ENCODE results near the gene SAP130. TPM values are rescaled to one million over a fixed set of nuclear protein-coding genes. Genes with fewer than 3 reads are reported as not detected.

SAP130 gene
- 10 to 100 TPM; 33.6 to 43.7 (median 36.2) TPM for total RNA-seq
- total RNA-seq (2013) = 9.5 TPM

DNA sequence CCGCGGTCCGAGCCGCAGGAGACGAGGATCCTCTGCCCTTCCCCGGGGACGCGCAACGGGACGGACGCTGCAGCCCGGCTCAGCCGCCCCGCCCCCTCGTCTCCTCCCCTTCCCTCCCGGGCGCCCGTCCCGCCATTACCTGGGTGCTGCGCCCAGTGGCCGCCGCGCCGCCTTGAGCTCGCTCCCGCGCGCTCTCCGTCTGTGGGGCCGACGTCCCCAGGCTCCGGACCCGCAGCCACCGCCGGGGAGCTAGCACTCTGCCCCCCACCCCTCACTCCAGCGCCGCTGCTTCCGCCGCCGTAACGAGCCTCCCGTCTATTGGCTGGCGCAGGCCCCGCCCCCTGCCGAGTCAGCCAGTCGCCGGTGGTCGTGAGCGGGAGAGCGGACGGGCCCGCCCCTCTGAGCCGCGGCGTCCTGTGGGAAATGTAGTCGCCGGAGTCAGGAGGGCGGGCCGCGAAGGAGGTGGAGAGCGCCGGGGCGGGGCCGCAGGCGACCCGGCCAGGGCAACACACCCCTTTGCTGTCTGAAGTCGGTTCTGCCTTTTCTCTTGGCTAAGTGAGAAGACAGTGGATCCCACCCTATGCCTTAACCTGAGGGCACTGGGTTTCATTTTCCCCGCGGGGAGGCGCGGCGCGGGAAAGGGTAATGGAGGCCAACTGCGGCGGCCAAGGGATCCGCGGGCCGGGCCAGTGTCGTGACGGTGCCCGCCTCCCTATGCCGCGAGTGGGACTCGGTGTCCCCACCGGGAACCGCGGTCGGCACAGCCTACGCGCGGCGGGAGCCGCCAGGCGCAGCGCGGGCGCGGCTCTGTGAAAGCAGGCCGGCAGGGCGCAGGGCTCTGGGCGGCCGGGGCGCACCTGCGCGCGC is at the start of gene SAP130:
Gene SAP130 (minus strand): TSS at position 259 of the 867 bp plus-strand sequence. CDS start 1,767 bp downstream, outside the sequence.
- peaks cover 2% of the 10 kb centered on the region for H3K27me3 ChIP-seq (ENCODE audit: control insufficient read depth, insufficient read depth, low read length)
- intact Hi-C loops (cut with micrococcal nuclease) = loop anchor here (1.0 to 5.0 kb wide), 4 partner anchors 63 to 641 kb away; partner anchors contain the start of genes MAP3K2, POLR2D, SFT2D3 and UGGT1

GRCh38 chr2:128076461-128077106 is 48.7 kb upstream of the SAP130 start:
- no peak overlapping the region for H3K4me3 Mint-ChIP-seq
- 94% methylated on average over 6 of the region's 7 CpGs for WGBS (ENCODE audit: insufficient coverage)

More for the DNA sequence above, at the start of gene SAP130:
- peaks cover 9 to 26% of the 10 kb centered on the region in 2 donors for H3K4me1 Mint-ChIP-seq
- no peaks in the 10 kb centered on the region for H3K9me3 Mint-ChIP-seq
- peak within 1 kb of the TSS; percentile 74 for H3K4me3 ChIP-seq (ENCODE audit: low read length)
- no peak for TF ChIP-seq CTCF (IDR thresholded peaks at IDR 0.05)
- no peaks in the 10 kb centered on the region for H3K36me3 Mint-ChIP-seq
- ATAC-seq (peak; percentile 76 to 89 (median 78)), DNase-seq (peak; percentile 98)
- H3K9me3 ChIP-seq (ENCODE audit: control insufficient read depth, insufficient read depth, low read length) = no peaks in the 10 kb centered on the region
- peaks cover 6 to 13% of the 10 kb centered on the region in 2 donors for H3K27me3 Mint-ChIP-seq (ENCODE audit: low read depth in 2 of 2)
- H3K4me3 Mint-ChIP-seq = peak within 1 kb of the TSS; percentile 97
- under 1% methylated on average over 106 of the region's 106 CpGs for WGBS (ENCODE audit: insufficient coverage)
- H3K27ac Mint-ChIP-seq = peak within 1 kb of the TSS; percentile 85 to 96
- peak within 1 kb of the TSS; percentile 75 for H3K27ac ChIP-seq (ENCODE audit: low read length)
- peaks cover 7% of the 10 kb centered on the region for H3K4me1 ChIP-seq (ENCODE audit: control insufficient read depth, insufficient read depth, low read length)
- no peaks in the 10 kb centered on the region for H3K36me3 ChIP-seq (ENCODE audit: control insufficient read depth, insufficient read depth, low read length)

DNA sequence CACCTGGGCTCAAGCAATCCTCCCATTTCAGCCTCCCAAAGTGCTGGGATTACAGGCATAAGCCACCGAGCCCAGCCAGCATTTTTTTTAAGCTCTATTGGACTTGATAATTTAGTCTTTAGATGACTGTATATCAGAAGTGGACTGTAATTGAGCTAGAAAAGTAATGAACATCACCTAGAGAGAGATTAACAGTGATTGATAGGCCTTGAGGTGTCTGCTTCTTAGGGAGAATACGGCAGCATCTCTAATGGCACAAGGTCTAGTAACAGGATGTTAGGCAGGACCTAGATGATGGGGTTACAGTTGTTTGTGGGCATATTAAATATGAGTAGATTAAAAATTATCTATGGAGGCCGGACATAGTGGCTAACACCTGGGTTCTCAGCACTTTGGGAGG is 45.4 kb upstream of the SAP130 start:
- Mint-ChIP-seq H3K9me3 (no peaks in the 10 kb centered on the region), H3K4me1 (no peaks in the 10 kb centered on the region), H3K36me3 (no peaks in the 10 kb centered on the region), H3K27ac (no peak overlapping the region), H3K27me3 (ENCODE audit: low read depth in 2 of 2) (no peaks in the 10 kb centered on the region), H3K4me3 (no peak overlapping the region)
- no peaks in the 10 kb centered on the region for H3K9me3 ChIP-seq (ENCODE audit: control insufficient read depth, insufficient read depth, low read length)
- H3K27me3 ChIP-seq (ENCODE audit: control insufficient read depth, insufficient read depth, low read length) = no peaks in the 10 kb centered on the region
- intact Hi-C loops (cut with micrococcal nuclease) = no loop called here
- ATAC-seq = no peak
- 93% methylated on average over 3 of the region's 3 CpGs for WGBS (ENCODE audit: insufficient coverage)
- DNase-seq = no peak
- no peaks in the 10 kb centered on the region for H3K4me1 ChIP-seq (ENCODE audit: control insufficient read depth, insufficient read depth, low read length)
- no peak for TF ChIP-seq CTCF (IDR thresholded peaks at IDR 0.05)
- H3K36me3 ChIP-seq (ENCODE audit: control insufficient read depth, insufficient read depth, low read length) = no peaks in the 10 kb centered on the region
- no peak overlapping the region for H3K4me3 ChIP-seq (ENCODE audit: low read length)
- H3K27ac ChIP-seq (ENCODE audit: low read length) = no peak overlapping the region

More at GRCh38 chr2:128076461-128077106, 48.7 kb upstream of the SAP130 start:
- H3K9me3 Mint-ChIP-seq = no peaks in the 10 kb centered on the region
- H3K36me3 ChIP-seq (ENCODE audit: control insufficient read depth, insufficient read depth, low read length) = no peaks in the 10 kb centered on the region
- no peak overlapping the region for H3K4me3 ChIP-seq (ENCODE audit: low read length)
- no peaks in the 10 kb centered on the region for H3K9me3 ChIP-seq (ENCODE audit: control insufficient read depth, insufficient read depth, low read length)
- no peak for TF ChIP-seq CTCF (IDR thresholded peaks at IDR 0.05)
- no peak overlapping the region for H3K27ac Mint-ChIP-seq
- no peaks in the 10 kb centered on the region for H3K27me3 ChIP-seq (ENCODE audit: control insufficient read depth, insufficient read depth, low read length)
- peaks cover 3 to 14% of the 10 kb centered on the region in 2 donors for H3K27me3 Mint-ChIP-seq (ENCODE audit: low read depth in 2 of 2)
- H3K36me3 Mint-ChIP-seq = no peaks in the 10 kb centered on the region
- H3K27ac ChIP-seq (ENCODE audit: low read length) = no peak overlapping the region
- no peaks in the 10 kb centered on the region for H3K4me1 Mint-ChIP-seq
- DNase-seq = no peak
- H3K4me1 ChIP-seq (ENCODE audit: control insufficient read depth, insufficient read depth, low read length) = no peaks in the 10 kb centered on the region
- intact Hi-C loops (cut with micrococcal nuclease) = no loop called here
- no peak for ATAC-seq

All from natural killer cell (primary cell).